GM19372 (cell line): ENCODE measurements around the gene AKIRIN2.
"Not testable (repeated sequence)": the region's sequence is repeated elsewhere in the genome, so short reads cannot be mapped to it uniquely, and the experiment has no call there.

Experiments used
- ATAC-seq: cut with Tn5 transposase; IDR thresholded peaks from one replicate; pipeline ENCODE4 v1.9.1; 2021; ENCODE audit warnings: mild to moderate bottlenecking, low read depth, moderate library complexity; ENCODE audit not compliant: unreplicated experiment

The AKIRIN2 gene

DNA sequence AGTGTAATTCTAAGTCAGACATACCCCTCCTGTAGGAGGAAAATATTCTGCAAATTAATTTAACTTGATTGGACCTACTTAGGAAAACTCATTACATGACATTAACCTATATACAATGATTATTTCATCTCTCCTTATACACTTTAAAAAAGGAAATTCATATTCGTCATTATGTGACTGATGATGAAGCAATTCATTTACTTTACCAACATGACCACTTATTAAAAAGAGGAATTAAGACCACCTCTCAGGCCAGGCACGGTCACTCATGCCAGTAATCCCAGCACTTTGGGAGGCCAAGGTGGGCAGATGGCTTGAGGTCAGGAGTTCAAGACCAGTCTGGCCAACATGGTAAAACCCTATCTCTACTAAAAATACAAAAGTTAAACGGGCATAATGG, 11.6 kb downstream of the AKIRIN2 start:
- no peak for ATAC-seq

DNA sequence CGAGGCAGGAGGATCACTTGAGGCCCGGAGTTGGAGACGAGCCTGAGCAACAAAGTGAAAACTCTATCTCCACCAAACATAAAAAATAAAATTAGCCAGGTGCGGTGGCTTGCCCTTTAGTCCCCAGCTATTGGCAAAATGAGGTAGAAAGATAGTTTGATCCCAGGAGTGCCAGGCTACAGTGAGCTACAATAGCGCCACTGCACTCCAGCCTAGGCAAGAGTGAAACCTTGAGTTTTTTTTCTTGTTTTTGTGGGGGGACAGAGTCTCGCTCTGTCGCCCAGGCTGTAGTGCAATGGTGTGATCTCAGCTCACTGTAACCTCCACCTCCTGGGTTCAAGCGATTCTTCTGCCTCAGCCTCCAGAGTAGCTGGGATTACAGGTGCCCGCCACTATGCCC, 14.1 kb downstream of the AKIRIN2 start:
- ATAC-seq = not testable (repeated sequence)

DNA sequence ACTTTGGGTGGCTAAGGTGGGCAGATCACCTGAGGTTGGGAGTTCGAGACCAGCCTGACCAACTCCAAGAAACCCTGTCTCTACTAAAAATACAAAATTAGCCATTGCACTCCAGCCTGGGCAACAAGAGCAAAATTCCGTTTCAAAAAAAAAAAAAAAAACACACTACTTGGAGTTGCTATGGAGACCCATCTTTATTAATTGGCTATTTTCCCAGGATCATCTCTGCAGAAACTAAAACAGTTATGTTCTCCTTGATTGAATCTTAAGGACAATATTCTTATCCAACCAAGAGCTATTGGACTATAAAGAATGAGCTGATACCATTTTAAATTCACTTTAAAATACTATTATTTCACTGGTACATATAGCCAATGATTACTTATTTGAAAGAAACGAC, 14.7 kb downstream of the AKIRIN2 start:
- ATAC-seq = no peak

DNA sequence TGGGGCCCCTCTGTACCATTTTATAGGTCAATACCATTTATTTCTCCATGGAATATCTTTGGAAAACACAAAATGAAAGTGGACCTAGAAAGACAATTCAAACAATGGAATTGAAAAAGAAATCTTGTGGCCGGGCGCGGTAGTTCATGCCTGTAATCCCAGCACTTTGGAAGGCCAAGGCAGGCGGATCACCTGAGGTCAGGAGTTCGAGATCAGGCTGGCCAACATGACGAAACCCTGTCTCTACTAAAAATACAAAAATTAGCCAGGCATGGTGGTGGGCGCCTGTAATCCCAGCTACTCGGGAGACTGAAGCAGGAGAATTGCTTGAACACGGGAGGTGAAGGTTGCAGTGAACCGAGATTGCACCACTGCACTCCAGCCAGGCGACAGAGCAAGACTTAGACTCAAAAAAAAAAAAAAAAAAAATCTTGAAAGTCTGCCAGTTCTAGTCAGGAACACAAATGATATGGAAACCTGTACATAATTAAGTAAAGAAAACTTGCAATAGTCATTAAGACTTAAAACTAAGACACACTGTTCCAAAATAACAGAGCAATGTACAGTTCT, 15.3 kb downstream of the AKIRIN2 start:
- not testable (repeated sequence) for ATAC-seq

DNA sequence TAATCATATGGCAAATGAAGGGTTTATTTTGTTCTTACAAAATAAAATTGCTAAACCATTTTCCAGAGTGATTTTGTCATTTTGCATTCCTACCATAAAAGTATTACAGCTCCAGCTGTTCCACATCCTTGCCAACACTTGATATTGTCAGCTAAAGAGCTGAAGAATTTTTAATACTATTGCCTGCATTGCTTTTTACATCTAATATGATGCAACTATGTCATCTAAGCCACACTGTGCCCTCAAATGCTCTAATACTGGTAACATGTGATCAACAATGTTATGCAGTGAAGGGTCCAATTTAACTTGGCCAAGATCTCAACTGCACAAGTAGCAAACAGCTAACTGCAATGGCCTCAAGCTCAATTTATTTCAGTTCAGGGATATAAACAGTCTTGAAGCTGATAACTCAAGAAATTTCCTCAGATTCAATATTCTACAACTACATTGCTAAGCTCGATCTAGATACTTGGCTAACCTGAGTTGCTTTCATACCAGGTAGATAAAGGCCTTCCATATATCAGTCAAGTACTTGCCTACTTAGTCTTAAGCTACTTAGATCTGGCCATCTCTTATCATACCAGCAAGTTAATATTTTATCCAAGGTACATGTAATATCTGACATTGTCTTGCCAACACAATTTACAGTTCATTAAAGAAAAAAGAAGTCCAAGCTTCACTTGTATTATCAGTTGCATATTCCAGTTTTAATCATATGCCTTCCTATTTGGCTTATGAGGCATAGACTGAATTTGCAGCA, 17.0 kb downstream of the AKIRIN2 start:
- no peak for ATAC-seq

DNA sequence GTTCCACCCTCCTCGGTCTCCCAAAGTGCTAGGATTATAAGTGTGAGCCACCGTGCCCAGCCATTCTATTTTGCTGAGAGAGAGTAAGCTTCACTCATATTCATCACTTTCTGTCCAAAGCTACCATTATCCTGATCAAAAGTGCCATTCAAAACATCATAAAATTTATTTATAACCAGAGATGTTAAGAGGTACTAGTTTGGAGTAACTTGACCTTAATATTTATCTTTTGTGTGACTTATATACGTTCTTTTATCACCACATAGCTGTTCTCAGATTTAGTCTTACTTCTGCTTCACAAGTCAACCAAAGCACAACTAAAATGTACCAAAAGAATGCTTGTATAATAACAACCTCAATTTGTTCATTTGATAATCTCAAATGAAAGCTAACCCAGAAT, 18.1 kb downstream of the AKIRIN2 start:
- ATAC-seq = no peak

DNA sequence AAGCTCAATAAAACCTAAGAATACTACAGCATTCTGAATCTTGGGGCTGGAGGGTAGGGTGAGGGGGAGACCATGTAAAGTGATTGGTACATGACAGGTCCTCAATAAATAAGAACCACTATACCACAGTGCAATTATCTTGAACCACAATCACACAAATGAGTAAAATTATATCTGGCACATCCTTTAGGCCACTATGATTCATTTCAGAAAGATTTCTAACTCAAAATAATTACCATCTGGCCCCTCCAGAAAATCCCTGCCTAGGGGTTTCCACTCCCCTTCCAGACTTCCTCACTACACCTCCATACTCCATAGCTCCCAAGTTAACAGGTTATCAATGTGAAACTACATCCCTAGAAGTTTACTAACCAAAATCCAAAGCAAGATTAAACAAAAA, 19.7 kb downstream of the AKIRIN2 start:
- ATAC-seq = no peak

DNA sequence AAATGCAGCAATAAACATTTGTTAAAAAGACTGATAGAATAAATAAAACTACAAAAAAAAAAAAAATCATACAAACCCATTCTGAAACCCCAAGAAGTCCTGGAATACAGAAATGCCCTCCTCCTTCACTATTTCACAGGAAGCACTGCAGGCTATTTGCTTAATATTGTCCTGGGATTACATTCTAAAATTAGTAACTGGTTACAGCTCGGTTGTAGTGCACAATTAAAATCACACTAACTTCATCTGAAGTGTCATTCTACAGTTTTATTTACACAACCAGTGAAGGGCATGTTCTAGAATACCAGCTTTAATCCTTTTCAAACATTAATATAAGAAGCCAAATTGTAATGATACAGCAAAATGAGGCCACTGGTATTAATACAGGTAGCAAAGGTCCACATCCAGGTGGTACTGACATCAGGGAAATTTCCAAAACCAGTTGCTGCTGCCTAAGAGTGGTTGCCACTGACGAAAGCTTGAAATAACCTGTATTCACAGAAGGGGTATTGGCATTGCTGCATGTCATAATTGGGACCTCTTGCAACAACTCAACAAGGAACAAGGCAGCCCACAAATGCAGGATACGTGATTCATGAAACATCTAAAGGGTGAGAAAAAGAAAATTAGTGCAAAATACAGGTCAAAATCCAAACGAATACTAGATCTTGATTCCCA, 26.9 kb downstream of the AKIRIN2 start:
- no peak for ATAC-seq

DNA sequence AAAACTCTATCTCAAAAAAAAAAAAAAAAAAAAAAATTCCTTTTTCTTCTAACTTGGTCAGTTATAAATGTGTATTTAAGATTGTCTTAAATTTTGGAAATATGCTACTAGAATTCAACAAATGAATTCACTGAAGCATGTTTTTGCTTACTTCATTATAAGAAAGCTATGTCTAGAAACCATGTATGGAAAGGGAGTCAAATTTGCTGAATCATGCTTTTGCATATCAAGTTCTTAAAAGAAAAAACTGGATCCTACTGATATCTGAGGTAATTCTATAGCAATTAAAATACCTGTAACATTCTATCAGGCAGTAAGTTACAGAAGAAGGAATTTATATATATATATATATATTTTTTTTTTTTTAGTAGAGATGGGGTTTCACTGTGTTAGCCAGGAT, 27.7 kb downstream of the AKIRIN2 start:
- ATAC-seq = no peak

DNA sequence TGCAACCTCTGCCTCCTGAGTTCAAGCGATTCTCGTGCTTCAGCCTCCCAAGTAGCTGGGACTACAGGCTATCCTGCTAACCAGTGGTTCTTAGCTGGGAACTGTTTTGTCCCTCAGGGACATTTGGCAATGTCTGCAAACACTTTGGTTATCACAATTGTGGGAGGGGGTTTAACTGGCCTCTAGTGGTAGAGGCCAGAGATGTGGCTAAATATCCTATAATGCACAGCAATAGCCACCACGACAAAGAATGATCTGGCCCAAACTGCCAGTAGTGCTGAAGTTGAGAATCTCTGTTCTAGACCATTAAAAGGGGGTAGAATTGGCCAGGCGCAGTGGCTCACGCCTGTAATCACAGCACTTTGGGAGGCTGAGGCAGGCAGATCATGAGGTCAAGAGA, 28.8 kb downstream of the AKIRIN2 start:
- ATAC-seq = no peak

DNA sequence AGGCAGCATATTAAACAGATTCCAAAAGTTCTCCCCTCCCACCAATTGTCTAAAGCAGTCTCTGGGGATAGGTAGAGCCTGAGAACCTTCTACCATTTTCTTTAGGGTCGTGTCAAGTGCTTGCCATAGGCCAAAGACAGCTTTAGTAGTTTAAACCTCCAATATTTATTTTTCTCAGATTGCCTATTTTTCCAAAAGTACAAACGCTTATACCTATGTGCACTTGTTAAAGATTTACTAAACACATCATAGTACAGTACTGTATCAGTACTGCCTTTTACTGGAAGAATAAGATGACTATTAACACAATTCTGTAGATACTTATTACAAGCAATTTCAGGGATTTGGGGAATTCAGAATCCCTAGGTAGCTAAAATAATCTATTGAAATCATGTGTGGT, 29.4 kb downstream of the AKIRIN2 start:
- no peak for ATAC-seq

DNA sequence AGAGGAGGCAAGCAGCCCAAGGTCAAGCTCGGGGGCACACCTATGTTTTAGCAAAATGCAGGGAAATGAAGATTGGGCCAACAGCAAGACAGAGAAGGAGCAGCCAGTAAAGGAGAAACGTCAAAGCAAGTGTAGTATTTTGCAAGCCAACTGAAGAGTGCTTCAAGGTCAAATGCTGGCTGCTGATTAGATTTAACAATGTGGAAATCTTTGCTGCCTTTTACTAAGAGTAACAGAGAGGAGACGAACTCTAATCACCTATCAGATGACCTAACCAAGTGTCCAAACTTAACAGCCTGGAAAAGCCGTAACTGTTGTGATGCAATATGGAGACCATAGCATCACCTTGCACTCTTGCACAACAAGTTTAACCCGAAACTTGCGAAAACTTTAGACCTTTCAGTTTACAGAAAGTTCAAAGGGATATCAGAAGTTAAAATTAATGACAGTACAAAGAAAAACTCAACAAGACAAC, 30.4 kb downstream of the AKIRIN2 start:
- ATAC-seq = no peak

DNA sequence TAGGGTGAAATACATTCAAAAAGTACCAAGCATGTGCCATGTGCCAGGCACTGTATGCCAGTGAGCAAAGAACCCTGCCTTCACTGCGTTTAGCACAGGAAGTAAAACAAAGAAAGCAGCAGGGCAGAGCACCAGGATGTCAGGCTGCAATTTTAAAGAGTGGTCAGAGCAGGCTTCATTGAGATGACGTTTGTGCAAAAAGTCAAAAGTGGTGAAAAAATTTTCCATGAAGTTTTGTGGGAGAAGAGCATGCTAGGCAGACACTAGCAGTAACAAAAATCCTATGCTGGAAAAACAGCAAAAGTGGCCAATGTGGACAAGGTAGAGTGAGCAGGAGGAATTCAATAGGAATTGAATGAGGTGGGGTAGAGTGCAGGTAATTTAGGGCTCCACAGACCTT, 31.3 kb downstream of the AKIRIN2 start:
- no peak for ATAC-seq

DNA sequence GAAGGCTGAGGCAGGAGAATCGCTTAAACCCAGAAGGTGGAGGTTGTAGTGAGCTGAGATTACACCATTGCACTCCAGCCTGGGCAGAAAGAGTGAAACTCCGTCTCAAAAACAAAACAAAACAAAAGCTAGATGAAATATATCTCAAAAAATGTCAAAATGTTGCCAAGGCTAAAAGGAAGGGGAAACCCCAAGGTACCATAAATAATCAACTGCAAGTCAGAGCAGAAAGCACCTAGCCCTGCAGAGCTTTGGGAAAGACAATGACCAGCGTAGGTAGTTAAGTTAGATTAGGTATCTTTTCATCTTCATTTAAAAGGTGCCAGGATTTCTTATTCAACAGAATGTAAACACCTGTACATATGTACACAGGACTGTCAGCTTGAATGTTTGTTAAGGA, 33.0 kb downstream of the AKIRIN2 start:
- no peak for ATAC-seq

DNA sequence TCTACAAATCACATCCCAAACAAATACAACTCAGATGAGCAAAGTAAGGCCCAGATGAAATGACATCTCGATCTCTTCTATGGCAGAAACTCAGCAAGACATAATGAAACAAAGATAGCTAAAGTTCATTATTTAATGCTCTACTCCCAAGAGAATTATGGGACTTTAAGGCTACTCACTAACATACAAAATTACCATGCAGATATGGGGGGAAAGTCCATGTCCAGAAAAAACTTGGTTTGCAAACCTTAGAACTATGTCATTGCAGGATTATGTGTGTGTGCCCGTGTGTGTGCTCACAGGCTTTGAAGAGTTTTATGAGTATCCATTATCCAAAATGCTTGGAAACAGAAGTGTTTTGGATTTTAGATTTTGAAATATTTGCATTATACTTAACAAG, 34.0 kb downstream of the AKIRIN2 start:
- ATAC-seq = no peak

DNA sequence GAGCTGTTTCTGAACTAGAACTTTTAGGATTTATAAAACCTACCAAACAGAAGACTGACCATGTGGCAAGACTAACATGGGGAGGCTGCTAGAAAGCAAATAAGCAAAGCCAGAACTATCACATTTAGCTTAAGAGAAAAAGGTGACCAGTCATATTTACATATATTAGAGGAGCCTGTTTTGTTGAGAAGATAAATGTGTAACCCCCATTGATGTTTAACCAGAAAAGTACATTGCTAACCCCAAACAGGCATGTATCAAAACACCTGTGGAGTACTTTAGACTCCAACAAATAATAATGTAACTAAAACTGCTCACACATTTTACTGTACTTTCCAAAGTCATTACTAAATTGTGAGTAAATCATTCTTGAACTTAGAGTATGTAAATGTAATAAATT, 35.0 kb downstream of the AKIRIN2 start:
- ATAC-seq = no peak

DNA sequence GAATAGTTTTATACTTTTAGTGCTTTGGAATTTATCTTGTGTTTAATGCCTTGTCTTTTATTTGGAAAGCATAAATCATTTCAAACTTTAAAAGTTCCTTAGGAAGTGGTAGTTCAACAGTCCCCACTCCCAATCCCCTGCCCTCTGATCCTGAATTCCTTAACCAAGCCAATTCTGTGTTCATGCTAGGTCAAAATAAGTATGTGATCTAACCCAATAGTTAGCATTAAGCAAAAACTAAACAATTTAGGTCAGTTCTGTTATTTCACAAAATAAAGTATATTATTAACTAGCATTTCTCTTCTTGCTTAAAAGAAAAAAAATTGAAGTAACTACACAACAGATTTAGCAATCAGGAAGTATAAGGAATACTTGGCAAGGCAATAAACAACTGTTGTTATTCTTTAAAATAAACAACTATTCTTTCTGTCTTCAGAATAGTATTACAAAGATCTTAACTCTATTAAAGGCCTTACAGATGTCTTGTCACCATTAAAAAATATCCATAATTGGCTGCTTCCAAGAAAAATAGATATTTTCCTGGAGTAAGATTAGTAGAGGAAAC, 37.0 kb downstream of the AKIRIN2 start:
- ATAC-seq = no peak

DNA sequence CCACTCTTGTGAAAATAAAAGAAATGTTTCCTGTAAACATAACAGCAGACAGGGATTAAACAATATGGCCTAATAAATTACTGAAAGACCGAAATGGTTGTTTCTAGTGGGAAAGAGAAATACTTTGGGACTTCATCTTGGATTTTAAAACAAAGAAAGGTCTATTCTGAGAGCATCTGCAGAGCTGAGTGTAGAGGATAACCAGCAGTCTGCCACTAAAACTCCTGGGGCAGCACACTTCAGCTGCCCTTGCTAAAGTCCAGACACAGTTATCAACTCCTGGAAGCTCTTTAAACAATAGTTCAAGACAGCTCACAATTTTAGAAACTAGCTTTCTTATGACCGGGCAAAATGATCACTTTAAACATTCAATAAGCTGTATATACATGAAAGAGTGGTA, 38.6 kb downstream of the AKIRIN2 start:
- no peak for ATAC-seq

DNA sequence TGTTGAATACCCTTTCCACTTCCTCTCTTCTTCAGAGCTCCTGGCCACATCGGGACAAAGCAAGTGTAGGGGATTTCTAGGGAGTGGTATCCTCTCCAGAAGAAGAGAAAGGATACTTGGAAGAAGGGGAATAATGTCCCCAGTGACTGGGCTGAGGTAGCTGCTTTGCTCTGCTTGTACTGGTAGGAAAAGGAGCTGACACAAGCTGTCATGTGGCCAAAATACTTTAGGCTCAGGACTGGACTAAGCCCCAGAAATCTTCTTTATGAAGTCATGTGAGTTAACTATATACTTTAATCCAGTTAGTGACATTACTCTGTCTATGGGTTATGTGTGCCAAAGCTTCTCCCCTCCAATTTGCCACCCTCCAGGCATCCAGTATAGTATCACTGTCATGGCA, 40.5 kb downstream of the AKIRIN2 start:
- no peak for ATAC-seq

DNA sequence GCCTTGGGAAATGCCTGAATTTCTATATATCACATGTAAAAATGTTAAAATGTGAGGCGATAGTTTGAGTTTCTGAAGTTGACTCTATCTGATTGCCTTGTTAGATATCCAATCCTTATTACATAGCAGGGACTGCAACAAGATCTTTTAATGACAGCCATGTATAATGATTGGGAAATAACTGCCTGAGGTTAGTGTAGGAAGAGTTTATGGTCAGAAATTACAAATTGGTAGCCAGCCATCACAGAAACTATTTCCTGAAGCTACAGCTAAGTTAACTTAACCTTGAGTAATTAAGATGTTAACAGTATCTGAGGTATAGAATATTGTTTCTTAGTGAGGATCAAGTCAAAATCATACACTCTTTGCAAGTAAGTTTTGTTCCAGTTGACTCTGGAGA, 41.0 kb downstream of the AKIRIN2 start:
- ATAC-seq = no peak

DNA sequence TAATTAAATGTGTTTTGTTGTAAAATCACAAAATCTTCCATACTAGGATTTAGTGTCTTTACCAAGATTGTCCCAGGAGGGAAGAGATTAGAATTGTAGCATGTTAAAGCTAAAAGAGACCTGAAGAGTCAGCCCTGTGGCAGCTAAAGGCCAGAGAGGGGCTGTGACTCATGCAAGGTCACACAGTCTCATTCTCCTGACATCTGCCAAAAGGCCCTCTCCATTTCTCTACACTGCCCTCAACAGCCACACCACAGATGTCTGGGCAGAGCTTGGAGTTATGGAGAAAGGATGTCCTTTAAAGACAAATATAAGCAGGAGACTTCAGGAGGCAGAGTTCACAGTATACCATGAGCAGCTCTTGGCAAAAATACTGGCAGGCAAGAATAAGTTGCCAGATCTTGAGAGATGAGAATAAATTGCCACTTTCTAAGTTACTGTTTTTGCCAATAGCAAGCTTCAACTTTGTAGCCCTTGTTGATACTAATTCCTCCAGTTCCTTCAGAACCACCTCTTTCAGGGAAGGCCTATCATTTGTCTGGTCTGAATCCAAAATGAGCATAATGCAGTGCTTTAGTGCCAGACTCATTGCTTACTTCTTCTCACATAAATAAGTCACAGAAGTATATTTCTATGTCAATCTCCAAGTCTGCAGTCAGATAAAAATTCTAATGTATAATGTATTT, 41.7 kb downstream of the AKIRIN2 start:
- no peak for ATAC-seq
